GM19351 (cell line): ENCODE results near the gene SENP2.
"Not testable (repeated sequence)": the region's sequence is repeated elsewhere in the genome, so short reads cannot be mapped to it uniquely, and the experiment has no call there.

Experiments used
- ATAC-seq: cut with Tn5 transposase; IDR thresholded peaks from one replicate; pipeline ENCODE4 v1.9.1; 2021; ENCODE audit warnings: mild to moderate bottlenecking, moderate library complexity; ENCODE audit not compliant: unreplicated experiment

The SENP2 gene

GRCh38 chr3:185585859-185586685 is at the start of gene SENP2:
Gene SENP2 (plus strand): TSS chr3:185586295. CDS start chr3:185586414, 119 bp downstream.
- ATAC-seq: peak; percentile 94

GRCh38 chr3:185537369-185537970 is 48.6 kb upstream of the SENP2 start:
- ATAC-seq: peak; percentile 97

DNA sequence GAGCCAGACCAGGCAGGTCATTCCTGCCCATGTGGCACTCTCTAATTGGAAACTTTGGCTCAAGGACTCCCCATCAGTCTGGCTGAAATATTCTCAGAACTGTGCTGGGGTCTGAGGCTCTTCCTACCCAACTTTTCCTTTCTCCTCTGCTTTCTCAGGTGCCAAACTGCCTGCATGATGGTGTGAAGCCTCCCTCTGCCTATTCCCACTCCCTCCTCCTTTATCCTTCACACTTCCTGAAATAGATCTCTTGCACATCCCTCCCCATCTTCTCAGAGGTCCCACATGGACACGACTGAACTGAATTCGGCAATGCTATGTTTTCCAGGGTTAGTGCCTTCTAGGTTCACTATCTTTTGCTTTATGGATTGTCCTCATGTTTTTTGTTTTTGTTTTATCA is 46.2 kb upstream of the SENP2 start:
- ATAC-seq: no peak

DNA sequence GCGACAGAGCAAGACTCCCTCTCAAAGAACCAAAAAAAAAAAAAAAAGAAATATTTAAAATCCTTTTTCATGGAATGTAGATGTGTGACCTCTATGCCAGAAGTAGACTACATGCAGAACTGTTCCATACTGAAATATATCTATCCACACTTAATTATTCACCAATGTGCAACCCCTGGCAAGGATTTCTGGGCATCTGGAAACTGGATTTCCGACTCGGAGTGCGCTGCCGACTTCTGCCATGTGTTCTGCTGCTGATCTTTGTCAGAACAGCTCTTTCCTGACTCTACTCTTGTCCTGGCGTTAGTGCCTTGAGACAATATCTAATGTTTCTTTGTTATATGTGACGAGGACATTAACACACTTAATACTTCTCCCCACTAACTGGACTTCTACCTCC is 45.4 kb upstream of the SENP2 start:
- ATAC-seq: no peak

GRCh38 chr3:185549122-185549521 is 37.0 kb upstream of the SENP2 start:
- ATAC-seq: no peak

GRCh38 chr3:185549651-185550111 is 36.4 kb upstream of the SENP2 start:
- no peak for ATAC-seq

DNA sequence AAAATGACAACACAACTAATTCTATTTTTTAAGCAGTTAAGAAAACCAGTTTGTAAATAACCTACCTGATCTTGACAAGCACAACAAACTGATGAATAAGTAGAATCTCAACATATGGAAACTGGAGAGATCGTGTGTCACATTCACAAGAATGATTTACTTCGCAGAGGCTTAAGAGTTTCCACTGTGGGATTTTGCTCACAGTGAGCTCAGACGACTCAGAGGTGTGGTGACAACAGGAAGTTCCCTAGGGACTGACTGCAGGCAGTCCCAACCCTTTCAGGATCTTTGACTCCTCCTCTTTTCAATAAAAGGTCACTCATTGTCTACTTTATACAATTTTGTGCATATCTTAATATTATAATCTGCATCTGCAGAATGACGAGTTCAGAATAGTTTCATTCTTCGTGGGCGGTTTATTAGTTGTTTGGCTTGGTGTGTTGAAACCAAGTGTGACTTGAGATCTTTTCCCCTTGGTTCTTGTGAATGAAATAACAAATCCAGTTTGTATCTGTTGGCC is 33.7 kb upstream of the SENP2 start, which contains the start of gene LIPH:
Gene LIPH (minus strand): TSS at position 231 of the 520 bp plus-strand sequence. CDS start 117 bp downstream, at position 114.
- peak; percentile 73 for ATAC-seq

- ATAC-seq: no peak
These were observed 31.0 kb upstream of the SENP2 start for GRCh38 chr3:185555101-185555501.

DNA sequence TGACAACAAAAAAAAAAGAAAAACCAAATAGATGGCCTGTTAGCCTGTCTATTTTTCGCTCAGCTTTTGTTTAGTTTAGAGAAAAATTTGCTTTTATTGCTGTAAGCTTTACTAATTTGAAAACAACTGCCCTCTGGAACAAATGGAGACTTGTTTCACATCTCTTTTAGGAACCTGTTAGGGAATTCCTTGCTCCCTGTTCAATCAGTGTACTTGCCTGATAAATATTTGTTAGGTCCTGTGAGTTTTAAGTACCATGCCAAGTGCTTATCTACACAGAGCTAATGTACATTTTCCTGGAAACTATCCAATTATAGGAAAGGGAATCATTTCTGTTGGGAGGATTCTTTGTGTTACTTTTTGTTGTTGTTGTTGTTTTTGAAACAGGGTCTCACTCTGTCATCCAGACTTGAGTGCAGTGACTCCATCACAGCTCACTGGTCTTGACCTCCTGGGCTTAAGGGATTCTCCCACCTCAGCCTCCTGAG is 30.2 kb upstream of the SENP2 start:
- ATAC-seq: no peak

DNA sequence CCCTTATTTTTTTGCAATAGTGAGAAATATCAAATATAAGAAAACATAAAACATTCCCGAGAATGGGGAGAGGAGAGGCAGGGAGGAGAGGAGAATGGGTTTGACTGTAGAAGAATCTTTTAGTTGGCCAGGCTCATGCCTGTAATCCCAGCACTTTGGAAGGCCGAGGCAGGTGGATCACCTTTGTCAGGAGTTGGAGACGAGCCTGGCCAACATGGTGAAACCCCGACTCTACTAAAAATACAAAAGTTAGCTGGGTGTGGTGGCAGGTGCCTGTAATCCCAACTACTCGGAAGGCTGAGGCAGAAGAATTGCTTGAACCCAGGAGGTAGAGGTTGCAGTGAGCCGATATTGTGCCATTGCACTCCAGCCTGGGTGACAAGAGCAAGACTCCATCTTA is 29.5 kb upstream of the SENP2 start:
- not testable (repeated sequence) for ATAC-seq

GRCh38 chr3:185558395-185558794 is 27.7 kb upstream of the SENP2 start:
- ATAC-seq: no peak

DNA sequence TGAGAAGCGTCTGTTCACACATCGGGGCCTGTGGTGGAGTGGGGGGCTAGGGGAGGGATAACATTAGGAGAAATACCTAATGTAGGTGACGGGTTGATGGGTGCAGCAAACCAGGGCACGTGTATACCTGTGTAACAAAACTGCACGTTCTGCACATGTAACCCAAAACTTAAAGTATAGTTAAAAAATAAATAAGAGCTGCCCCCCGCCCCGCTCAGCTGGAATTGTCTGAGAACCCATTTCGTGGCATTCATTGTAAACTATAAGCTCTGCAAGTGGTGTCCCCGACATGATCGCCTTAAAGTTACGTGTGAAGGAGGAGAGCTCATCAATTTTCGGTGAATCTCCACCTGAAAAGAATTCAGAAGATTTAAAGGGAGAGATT is 26.4 kb upstream of the SENP2 start:
- no peak for ATAC-seq

DNA sequence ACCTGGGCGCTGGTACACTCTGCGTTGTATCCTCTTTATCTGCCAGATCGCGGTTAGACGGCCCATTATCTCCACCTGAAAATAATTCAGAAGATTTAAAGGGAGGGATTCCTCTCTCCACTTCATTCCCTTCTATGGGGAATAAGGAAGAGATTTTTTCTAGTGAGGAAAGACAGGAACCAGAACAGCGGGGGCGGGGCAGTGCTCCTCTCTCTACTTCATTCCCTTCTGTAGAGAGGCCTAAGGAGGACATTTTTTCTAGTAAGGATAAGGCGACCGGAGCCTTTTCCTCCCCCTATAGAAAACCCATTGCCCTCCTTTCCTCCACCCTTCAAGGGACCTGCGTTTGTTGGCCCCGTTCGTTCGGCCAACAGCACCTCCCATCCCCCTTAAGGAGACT is 25.4 kb upstream of the SENP2 start:
- no peak for ATAC-seq

- ATAC-seq: no peak
These were observed 24.6 kb upstream of the SENP2 start for GRCh38 chr3:185561374-185561943.

DNA sequence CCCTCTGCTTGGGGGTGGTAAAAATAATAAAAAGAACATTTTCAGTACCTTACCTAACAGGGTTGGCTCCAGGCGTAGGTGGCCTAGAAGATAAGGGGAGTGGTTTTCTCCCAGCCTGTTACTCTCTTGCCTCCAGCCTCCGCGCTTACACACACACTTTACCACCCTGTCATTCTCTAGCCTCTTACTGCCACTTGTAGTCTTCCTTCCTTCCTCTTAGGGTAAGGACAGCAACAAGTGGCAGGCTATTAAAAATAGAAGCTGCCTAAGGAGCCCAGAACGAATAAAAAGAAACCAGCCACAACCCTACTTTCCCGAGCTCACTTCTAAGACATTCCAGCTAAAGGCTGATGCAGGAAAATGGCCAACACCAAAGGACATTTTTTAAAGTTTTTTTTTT is 24.1 kb upstream of the SENP2 start:
- ATAC-seq: no peak

- ATAC-seq: no peak
These were observed 13.9 kb upstream of the SENP2 start for GRCh38 chr3:185572183-185572582.

DNA sequence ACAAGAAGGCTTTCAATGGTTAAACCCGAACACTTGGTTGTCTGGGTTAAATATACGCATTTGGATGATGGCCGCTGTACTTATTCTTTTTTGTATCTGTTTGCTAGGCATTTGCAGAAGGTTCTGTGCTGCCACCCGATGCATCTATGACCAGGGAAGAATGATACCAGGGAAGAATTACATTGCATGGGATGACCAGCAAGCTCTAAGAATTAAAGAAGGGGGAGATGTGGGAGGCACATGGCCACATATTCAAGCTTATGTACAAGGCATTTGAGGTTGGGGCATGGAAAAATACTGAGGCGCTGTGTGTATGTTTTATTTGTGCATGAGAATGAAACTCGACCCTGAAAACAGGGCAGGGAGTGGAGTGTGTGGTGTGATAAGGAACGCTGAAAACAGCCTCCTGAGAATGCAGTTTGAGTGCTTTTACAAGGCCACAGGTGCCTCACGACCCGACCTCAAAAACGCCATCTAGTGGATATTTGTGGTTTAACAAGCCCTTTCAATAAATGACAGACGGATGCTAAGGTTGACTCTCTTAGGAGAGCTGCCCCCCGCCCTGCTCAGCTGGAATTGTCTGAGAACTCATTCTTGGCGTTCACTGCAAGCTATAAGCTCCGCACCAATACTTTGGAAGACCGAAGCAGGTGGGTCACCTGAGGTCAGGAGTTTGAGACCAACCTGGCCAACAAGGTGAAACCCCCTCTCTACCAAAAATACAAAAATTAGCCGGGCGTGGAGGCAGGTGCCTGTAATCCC is 10.8 kb upstream of the SENP2 start:
- peak; percentile 78 for ATAC-seq

- ATAC-seq: no peak
These were observed 3.9 kb upstream of the SENP2 start for GRCh38 chr3:185582236-185582635.

DNA sequence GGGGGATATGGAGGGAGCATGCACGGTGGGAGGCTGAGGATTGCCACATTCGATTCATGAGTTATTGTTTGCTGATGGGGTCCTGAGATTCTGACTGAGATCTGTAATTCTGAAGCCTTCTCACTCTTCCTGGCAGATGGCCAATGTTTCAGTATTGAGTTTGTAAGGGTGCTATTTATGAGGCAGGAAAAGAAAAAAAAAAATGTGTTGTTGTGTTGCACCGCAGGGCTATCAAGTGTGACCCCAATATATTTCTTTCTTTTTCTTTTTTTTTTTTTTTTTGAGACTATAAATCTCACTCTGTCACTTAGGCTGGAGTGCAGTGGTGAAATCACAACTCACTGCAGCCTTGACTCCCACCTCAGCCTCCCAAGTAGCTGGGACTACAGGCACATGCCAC is 3.2 kb upstream of the SENP2 start:
- ATAC-seq: no peak

DNA sequence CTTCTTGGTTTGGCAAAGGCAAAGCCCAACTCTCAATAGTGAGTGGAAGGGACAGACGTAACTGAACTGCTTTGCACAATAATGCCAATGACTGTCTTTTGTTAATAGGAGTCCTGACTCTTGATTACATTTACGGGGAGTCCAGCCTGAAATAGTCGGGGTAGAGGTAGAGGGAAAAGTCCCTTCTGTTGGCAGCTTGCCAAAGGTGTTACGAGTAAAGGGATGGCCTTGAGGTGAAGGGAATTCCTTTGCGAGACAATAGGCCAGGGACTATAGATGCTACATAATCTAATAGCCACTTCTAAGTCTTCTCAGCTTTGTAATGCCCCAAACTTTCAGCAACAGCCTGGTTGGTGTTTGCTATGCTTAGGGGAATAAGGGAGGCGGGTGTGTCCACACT is 2.2 kb upstream of the SENP2 start:
- ATAC-seq: no peak

DNA sequence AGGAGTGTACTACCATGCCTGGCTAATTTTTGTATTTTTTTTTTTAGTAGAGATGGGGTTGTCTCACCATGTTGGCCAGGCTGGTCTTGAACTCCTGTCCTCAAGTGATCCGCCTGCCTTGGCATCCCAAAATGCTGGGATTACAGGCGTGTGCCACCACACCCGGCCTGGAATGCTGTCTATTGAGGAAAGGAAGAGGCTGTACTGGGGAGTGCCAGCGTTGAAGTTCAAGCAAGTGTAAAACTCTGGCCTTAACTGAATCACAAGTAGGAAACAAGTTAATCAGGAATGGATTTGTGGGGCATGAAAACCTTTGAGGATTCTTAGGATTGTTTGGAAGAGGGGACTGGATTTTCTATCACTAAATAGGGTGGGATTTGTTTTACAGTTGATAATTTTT is 1.4 kb upstream of the SENP2 start:
- no peak for ATAC-seq
